OCI-LY3 (cell line): ENCODE results near the gene PITX2.

ENCODE experiments used
- CTCF ChIP-seq: fragments of 200-600, 300-600 bp; sonication (generic); IDR thresholded peaks from 2 replicates; pipeline ENCODE4 v1.5.1; 2014; ENCODE audit warnings: antibody characterized with exemption, low read length, low read depth
- EZH2phosphoT487 ChIP-seq: fragments of 200-600 bp; shearing (Covaris generic); IDR thresholded peaks from 2 replicates; pipeline ENCODE4 v1.6.1; 2018; ENCODE audit warnings: antibody characterized with exemption, mixed run types, low read depth

- TF ChIP-seq CTCF (no peak), EZH2phosphoT487 (no peak)
These were observed 11.7 kb downstream of the PITX2 start for GRCh38 chr4:110610940-110611831.
